Keratinocyte (primary cell): ENCODE measurements around the gene MYADM. TPM values are rescaled to one million over a fixed set of nuclear protein-coding genes. Genes with fewer than 3 reads are reported as not detected.

ENCODE experiments used
- DNase-seq: peaks from one replicate; pipeline ENCODE4 v3.0.0-alpha.2; 2011; ENCODE audit warnings: low read depth, missing footprints, low spot score
- FAIRE-seq: peaks from 2 replicates; lab custom pipeline; 2011; peaks lifted over from hg19 to GRCh38; lab: Jason Lieb, UNC
- H2AFZ ChIP-seq: 2 replicates; pipeline ENCODE4 v1.6.0; 2012; ENCODE audit warnings: low read length, control low read depth, inconsistent platforms; ENCODE audit not compliant: control insufficient read depth
- H3K27ac ChIP-seq: 2 replicates; pipeline ENCODE4 v1.5.1; 2011; ENCODE audit warnings: low read length; ENCODE audit not compliant: control insufficient read depth, insufficient read depth
- H3K27me3 ChIP-seq: 3 replicates; pipeline ENCODE4 v1.6.0; 2011; ENCODE audit warnings: low read length; ENCODE audit not compliant: control insufficient read depth, insufficient read depth; ENCODE audit errors: extremely low read depth
- H3K36me3 ChIP-seq, 2 experiments: 2 replicates in 1 of 2; 3 replicates in 1 of 2; pipeline ENCODE4 v1.5.1; 2011; ENCODE audit warnings: low read length in 2 of 2, mild to moderate bottlenecking in 1 of 2; ENCODE audit not compliant: control insufficient read depth in 2 of 2, insufficient read depth in 2 of 2; ENCODE audit errors: extremely low read depth in 1 of 2
- H3K4me1 ChIP-seq: 3 replicates; pipeline ENCODE4 v1.5.1; 2011; ENCODE audit warnings: low read length; ENCODE audit not compliant: control insufficient read depth, insufficient read depth; ENCODE audit errors: extremely low read depth
- H3K4me2 ChIP-seq: 3 replicates; pipeline ENCODE4 v1.6.0; 2011; ENCODE audit warnings: low read depth, low read length; ENCODE audit not compliant: control insufficient read depth, insufficient read depth; ENCODE audit errors: extremely low read depth
- H3K4me3 ChIP-seq, 3 experiments: fragments of 200-600 bp in 1 of 3; sonication (generic) in 1 of 3; 2 replicates in 2 of 3; 3 replicates in 1 of 3; pipeline ENCODE4 v1.5.1; 2011 to 2016; ENCODE audit warnings: low read length in 3 of 3, mild to moderate bottlenecking in 3 of 3, control low read depth in 2 of 3, inconsistent platforms in 1 of 3, low read depth in 1 of 3, mixed read lengths in 1 of 3, mixed run types in 1 of 3, moderate library complexity in 1 of 3; ENCODE audit not compliant: control insufficient read depth in 2 of 3, insufficient read depth in 2 of 3; ENCODE audit errors: extremely low read depth in 1 of 3
- H3K79me2 ChIP-seq: 2 replicates; pipeline ENCODE4 v1.6.0; 2012; ENCODE audit warnings: low read length; ENCODE audit not compliant: control insufficient read depth, insufficient read depth
- H3K9ac ChIP-seq: 3 replicates; pipeline ENCODE4 v1.6.0; 2011; ENCODE audit warnings: low read length; ENCODE audit not compliant: control insufficient read depth, insufficient read depth; ENCODE audit errors: extremely low read depth
- H3K9me1 ChIP-seq: 3 replicates; pipeline ENCODE4 v1.6.0; 2011; ENCODE audit warnings: low read length; ENCODE audit not compliant: control insufficient read depth, insufficient read depth; ENCODE audit errors: extremely low read depth
- H3K9me3 ChIP-seq: 2 replicates; pipeline ENCODE4 v1.5.1; 2012; ENCODE audit warnings: low read depth, low read length; ENCODE audit not compliant: control insufficient read depth
- H4K20me1 ChIP-seq: 3 replicates; pipeline ENCODE4 v1.6.0; 2011; ENCODE audit warnings: low read length; ENCODE audit not compliant: control insufficient read depth, insufficient read depth; ENCODE audit errors: extremely low read depth
- CTCF ChIP-seq, 3 experiments: IDR thresholded peaks in 1 of 3; conservative IDR thresholded peaks in 1 of 3; optimal IDR thresholded peaks in 1 of 3; 2 replicates in 2 of 3; 3 replicates in 1 of 3; pipeline versions ENCODE3 to v1.5.1; 2011; ENCODE audit warnings: low read length in 3 of 3, mild to moderate bottlenecking in 3 of 3, moderate library complexity in 2 of 3, control low read depth in 1 of 3, inconsistent platforms in 1 of 3; ENCODE audit not compliant: insufficient read depth in 2 of 3; ENCODE audit errors: extremely low read depth in 1 of 3
- EZH2 ChIP-seq: IDR thresholded peaks from one replicate; pipeline ENCODE4 v1.6.1; 2012; ENCODE audit warnings: inconsistent platforms, mild to moderate bottlenecking, low read length, moderate library complexity
- dilution Hi-C: fragments of 300-500 bp; cut with MboI; formaldehyde crosslinking; loops from one replicate; pipeline ENCODE4 v1.7.0; 2020; ENCODE audit warnings: low sequenced_read_pairs; ENCODE audit not compliant: extremely low pct_ligation_motif_present
- polyA plus RNA-seq, 5 experiments: library from polyadenylated mRNA; depleted of rRNA in 3 of 5; stranded (reverse) in 3 of 5; stranded (forward) in 1 of 5; unstranded in 1 of 5; fragments of >200 nt; gene quantifications; 1 replicate in 1 of 5; 2 replicates in 3 of 5; 3 replicates in 1 of 5; pipeline versions ENCODE4 v1.2.1 to v1.2.3, GENCODE V29; 2011 to 2012; ENCODE audit warnings: missing spikeins in 2 of 5, low read depth in 1 of 5, low replicate concordance in 1 of 5

MYADM gene
- polyA plus RNA-seq, 1 donor (not counting 4 experiments of a cell fraction or from before 2014, with no cell fraction given): 16.8 TPM

GRCh38 chr19:53916004-53916403 lies 48.3 kb downstream of the MYADM start:
- dilution Hi-C loops: no loop called here
- no peak for FAIRE-seq
- no peaks in the 10 kb centered on the region for H3K27me3 ChIP-seq

GRCh38 chr19:53917356-53917755 lies 49.7 kb downstream of the MYADM start:
- no peaks in the 10 kb centered on the region for H3K27me3 ChIP-seq
- H3K9me3 ChIP-seq: no peaks in the 10 kb centered on the region
- no peak overlapping the region for H3K4me2 ChIP-seq
- H3K4me1 ChIP-seq: no peaks in the 10 kb centered on the region
- TF ChIP-seq CTCF (optimal IDR thresholded peaks at IDR 0.05 in 1 of 3, IDR thresholded peaks at IDR 0.05 in 1 of 3, conservative IDR thresholded peaks at IDR 0.05 in 1 of 3; ENCODE audit: extremely low read depth in 1 of 3, insufficient read depth in 2 of 3, low read length in 3 of 3) (no peak), EZH2 (no peak)
- no peak overlapping the region for H3K4me3 ChIP-seq
- FAIRE-seq (no peak), DNase-seq (no peak)
- H3K36me3 ChIP-seq: no peaks in the 10 kb centered on the region
- no peaks in the 10 kb centered on the region for H4K20me1 ChIP-seq
- H2AFZ ChIP-seq: no peak overlapping the region
- no peaks in the 10 kb centered on the region for H3K79me2 ChIP-seq
- H3K27ac ChIP-seq: no peak overlapping the region
- dilution Hi-C loops: no loop called here
- no peak overlapping the region for H3K9ac ChIP-seq
- no peaks in the 10 kb centered on the region for H3K9me1 ChIP-seq

More at GRCh38 chr19:53916004-53916403, 48.3 kb downstream of the MYADM start:
- TF ChIP-seq EZH2 (no peak), CTCF (optimal IDR thresholded peaks at IDR 0.05 in 1 of 3, IDR thresholded peaks at IDR 0.05 in 1 of 3, conservative IDR thresholded peaks at IDR 0.05 in 1 of 3; ENCODE audit: extremely low read depth in 1 of 3, insufficient read depth in 2 of 3, low read length in 3 of 3) (no peak)
- H4K20me1 ChIP-seq: no peaks in the 10 kb centered on the region
- H3K79me2 ChIP-seq: no peaks in the 10 kb centered on the region
- no peak overlapping the region for H3K4me2 ChIP-seq
- no peak overlapping the region for H3K9ac ChIP-seq
- no peak overlapping the region for H3K27ac ChIP-seq
- H3K9me3 ChIP-seq: no peaks in the 10 kb centered on the region
- no peak overlapping the region for H2AFZ ChIP-seq
- no peak overlapping the region for H3K4me3 ChIP-seq
- no peaks in the 10 kb centered on the region for H3K9me1 ChIP-seq
- no peaks in the 10 kb centered on the region for H3K4me1 ChIP-seq
- no peaks in the 10 kb centered on the region for H3K36me3 ChIP-seq
- DNase-seq: no peak

Other genes starting within 250 kb of the MYADM start
- gene DPRX, start 235.9 kb upstream of the MYADM start, polyA plus RNA-seq: not detected in 3 replicates
- gene NLRP12, start 43.6 kb upstream of the MYADM start, polyA plus RNA-seq: not detected in 3 replicates
- gene PRKCG, start 14.3 kb downstream of the MYADM start, polyA plus RNA-seq: not detected in 3 replicates
- gene CACNG7, start 41.4 kb downstream of the MYADM start, polyA plus RNA-seq: not detected in 3 replicates
- not detected in 3 replicates for gene CACNG8, start 95.1 kb downstream of the MYADM start, polyA plus RNA-seq
- not detected in 3 replicates for gene CACNG6, start 123.8 kb downstream of the MYADM start, polyA plus RNA-seq
- not detected in 3 replicates for gene VSTM1, start 196.0 kb downstream of the MYADM start, polyA plus RNA-seq
- not detected in 3 replicates for gene TARM1, start 213.5 kb downstream of the MYADM start, polyA plus RNA-seq
- gene OSCAR, start 232.9 kb downstream of the MYADM start, polyA plus RNA-seq: 0.12 to 0.32 TPM (median 0.14 TPM) in 3 replicates
- gene NDUFA3, start 235.0 kb downstream of the MYADM start, polyA plus RNA-seq: 41.9 to 61.4 TPM (median 44.5 TPM) in 3 replicates
- 6.8 to 9.2 TPM (median 7.8 TPM) in 3 replicates for gene TFPT, start 247.8 kb downstream of the MYADM start, polyA plus RNA-seq
- 25.7 to 56.9 TPM (median 42.2 TPM) in 3 replicates for gene PRPF31, start 247.9 kb downstream of the MYADM start, polyA plus RNA-seq